Thyroid gland (tissue), 4 donors: ENCODE measurements around the gene S1PR4. TPM values are rescaled to one million over a fixed set of nuclear protein-coding genes. Genes with fewer than 3 reads are reported as not detected.

Experiments used
- DNase-seq, 2 donors: peaks; one replicate each; pipeline ENCODE4 v3.0.0-alpha.2; 2019
- H3K27ac ChIP-seq, 3 donors: fragments of 200-600 bp; sonication (generic); 1 replicate in 2 of 3; 2 replicates in 1 of 3; pipeline ENCODE4 v1.5.1; 2016 to 2019; ENCODE audit warnings: mild to moderate bottlenecking in 1 of 3, moderate library complexity in 1 of 3
- H3K27me3 ChIP-seq: fragments of 200-600 bp; sonication (generic); one replicate; pipeline ENCODE4 v1.5.1; 2019
- H3K36me3 ChIP-seq, 2 donors: fragments of 200-600 bp; sonication (generic); one replicate each; pipeline ENCODE4 v1.5.1; 2016 to 2019
- H3K4me1 ChIP-seq, 2 donors: fragments of 200-600 bp; sonication (generic); one replicate each; pipeline ENCODE4 v1.5.1; 2017 to 2019
- H3K4me3 ChIP-seq, 3 donors: fragments of 200-600 bp; sonication (generic); replicated peaks in 1 of 3; 1 replicate in 2 of 3; 2 replicates in 1 of 3; pipeline ENCODE4 v1.5.1; 2016; ENCODE audit warnings: mild to moderate bottlenecking in 1 of 3
- H3K9me3 ChIP-seq: fragments of 200-600 bp; sonication (generic); one replicate; pipeline ENCODE4 v1.5.1; 2017
- POLR2A ChIP-seq, 2 donors: fragments of 450-650 bp; IDR thresholded peaks; one replicate each; pipeline ENCODE4 v1.6.1; 2017; ENCODE audit warnings: antibody characterized with exemption in 2 of 2, mild to moderate bottlenecking in 2 of 2, moderate library complexity in 1 of 2
- WGBS, 2 donors: methylation state at CpG; one replicate each; pipeline ENCODE4 v1.1.5; 2017; 5-methylcytosine and 5-hydroxymethylcytosine counted together
- intact Hi-C: fragments of 100-400 bp; cut with DNase I; formaldehyde crosslinking; loops from one replicate; pipeline ENCODE4 v1.15.1; 2023
- total RNA-seq, 4 donors: library from RNA; depleted of rRNA; stranded (reverse); fragments of >200 nt; gene quantifications; one replicate each; pipeline ENCODE4 v1.2.3, GENCODE V29; 2016
- TF ChIP-seq, protein P1 (sequence below), 6 experiments: fragments of 200-600 bp in 3 of 6; fragments of 450-650 bp in 3 of 6; sonication (generic) in 3 of 6; IDR thresholded peaks; one replicate each; pipeline ENCODE4 v1.5.1; 2016 to 2019; ENCODE audit warnings: antibody characterized with exemption in 6 of 6, mild to moderate bottlenecking in 2 of 6, inconsistent platforms in 1 of 6, moderate library complexity in 1 of 6

The S1PR4 gene
- total RNA-seq, 4 donors from 2014 or later: 2.1 to 5.4 (median 3.4) TPM

DNA sequence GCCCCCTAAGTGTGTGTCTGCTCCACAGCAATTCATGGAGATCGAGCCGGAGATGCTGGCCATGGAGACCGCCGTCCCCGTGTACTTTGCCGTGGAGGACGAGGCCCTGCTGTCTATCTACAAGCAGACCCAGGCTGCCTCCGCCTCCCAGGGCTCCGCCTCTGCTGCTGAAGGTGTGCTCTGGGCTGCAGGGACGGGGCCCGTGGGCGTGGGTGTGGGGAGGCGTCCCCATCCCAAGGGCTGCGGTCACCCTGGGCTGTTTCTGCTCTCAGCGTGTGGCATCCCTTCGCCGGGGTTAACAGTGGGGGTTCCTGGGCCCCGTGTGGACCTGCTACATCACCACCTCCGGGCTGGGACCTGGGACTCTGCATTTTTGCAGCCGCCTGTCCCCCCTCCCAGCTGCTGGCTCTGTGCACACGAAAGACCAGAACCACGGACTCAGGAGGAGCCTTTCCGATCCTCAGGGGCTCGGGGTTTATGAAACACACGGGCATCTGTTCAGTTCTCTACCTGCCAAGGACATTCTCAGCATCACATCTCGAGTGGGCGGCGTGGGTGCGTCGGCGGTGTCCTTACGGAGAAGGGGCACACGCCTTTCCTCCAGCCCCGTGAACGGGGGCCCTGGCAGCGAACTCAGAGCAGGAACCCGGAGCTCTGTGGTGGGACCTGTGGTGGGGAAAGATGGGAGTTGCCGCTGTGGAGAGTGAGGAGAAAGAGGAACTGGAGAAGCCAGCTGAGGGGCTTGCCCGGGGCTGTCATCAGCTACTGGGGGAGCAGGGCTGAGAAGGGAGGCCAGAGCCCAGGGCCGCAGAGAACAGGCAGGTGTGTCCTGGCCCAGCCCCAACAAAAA, 14.9 kb downstream of the S1PR4 start:
- no peak overlapping the region for H3K27ac ChIP-seq
- intact Hi-C loops: no loop called here
- 91 to 92% methylated on average over 28 of the region's 40 CpGs for WGBS, 2 donors
- DNase-seq: no peak
- no peaks in the 10 kb centered on the region for H3K9me3 ChIP-seq
- no peaks in the 10 kb centered on the region for H3K36me3 ChIP-seq
- no peaks in the 10 kb centered on the region for H3K4me1 ChIP-seq
- no peaks in the 10 kb centered on the region for H3K27me3 ChIP-seq
- TF ChIP-seq, protein P1, sequence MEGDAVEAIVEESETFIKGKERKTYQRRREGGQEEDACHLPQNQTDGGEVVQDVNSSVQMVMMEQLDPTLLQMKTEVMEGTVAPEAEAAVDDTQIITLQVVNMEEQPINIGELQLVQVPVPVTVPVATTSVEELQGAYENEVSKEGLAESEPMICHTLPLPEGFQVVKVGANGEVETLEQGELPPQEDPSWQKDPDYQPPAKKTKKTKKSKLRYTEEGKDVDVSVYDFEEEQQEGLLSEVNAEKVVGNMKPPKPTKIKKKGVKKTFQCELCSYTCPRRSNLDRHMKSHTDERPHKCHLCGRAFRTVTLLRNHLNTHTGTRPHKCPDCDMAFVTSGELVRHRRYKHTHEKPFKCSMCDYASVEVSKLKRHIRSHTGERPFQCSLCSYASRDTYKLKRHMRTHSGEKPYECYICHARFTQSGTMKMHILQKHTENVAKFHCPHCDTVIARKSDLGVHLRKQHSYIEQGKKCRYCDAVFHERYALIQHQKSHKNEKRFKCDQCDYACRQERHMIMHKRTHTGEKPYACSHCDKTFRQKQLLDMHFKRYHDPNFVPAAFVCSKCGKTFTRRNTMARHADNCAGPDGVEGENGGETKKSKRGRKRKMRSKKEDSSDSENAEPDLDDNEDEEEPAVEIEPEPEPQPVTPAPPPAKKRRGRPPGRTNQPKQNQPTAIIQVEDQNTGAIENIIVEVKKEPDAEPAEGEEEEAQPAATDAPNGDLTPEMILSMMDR (IDR thresholded peaks at IDR 0.05): no peak
- no peak for TF ChIP-seq POLR2A (IDR thresholded peaks at IDR 0.05)
- no peak overlapping the region for H3K4me3 ChIP-seq

DNA sequence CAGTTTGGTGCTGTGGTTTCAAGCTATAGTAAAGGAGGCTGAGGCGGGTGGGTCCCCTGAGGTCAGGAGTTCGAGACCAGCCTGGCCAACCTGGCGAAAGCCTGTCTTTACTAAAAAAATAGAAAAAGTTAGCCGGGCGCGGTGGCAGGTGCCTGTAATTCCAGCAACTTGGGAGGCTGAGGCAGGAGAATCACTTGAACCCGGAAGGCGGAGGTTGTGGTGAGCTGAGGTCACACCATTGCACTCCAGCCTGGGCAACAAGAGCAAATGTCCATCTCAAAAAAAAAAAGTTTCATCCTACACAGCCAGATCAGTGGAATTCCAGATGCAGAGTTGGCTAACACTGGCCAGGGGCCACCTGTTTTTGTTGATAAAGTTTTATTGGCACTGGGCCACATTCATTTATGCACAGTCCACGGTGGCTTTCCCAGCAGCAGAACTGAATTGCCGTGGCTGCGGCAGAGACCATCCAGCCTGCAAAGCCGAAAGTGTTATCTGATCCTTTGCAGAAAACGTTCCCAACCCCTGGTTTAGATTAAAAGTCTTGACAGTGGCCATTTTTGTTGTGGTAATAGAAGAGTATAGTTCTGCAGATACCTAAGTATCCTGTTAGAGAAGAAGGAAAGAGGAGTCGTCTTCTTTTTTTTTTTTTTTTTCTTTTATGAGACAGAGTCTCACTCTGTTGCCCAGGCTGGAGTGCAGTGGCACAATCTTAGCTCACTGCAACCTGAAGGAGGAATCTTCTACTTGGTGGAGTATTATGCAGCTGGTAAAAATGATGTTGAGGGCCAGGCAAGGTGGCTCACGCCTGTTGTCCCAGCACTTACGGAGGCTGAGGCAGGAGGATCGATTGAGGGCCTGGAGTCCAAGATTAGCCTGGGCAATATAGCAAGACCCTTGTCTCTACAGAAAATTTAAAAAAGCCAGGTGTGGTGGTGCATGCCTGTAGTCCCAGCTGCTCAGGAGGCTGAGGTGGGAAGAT, 15.8 kb downstream of the S1PR4 start:
- no peaks in the 10 kb centered on the region for H3K27me3 ChIP-seq
- 92 to 93% methylated on average over 17 of the region's 17 CpGs for WGBS, 2 donors
- no peak for DNase-seq
- no peak for TF ChIP-seq POLR2A (IDR thresholded peaks at IDR 0.05)
- TF ChIP-seq, protein P1 (IDR thresholded peaks at IDR 0.05): no peak
- intact Hi-C loops: no loop called here
- no peak overlapping the region for H3K4me3 ChIP-seq
- H3K4me1 ChIP-seq: no peaks in the 10 kb centered on the region
- H3K9me3 ChIP-seq: no peaks in the 10 kb centered on the region
- H3K27ac ChIP-seq: no peak overlapping the region
- peaks cover 0 to 3% of the 10 kb centered on the region in 2 donors for H3K36me3 ChIP-seq

DNA sequence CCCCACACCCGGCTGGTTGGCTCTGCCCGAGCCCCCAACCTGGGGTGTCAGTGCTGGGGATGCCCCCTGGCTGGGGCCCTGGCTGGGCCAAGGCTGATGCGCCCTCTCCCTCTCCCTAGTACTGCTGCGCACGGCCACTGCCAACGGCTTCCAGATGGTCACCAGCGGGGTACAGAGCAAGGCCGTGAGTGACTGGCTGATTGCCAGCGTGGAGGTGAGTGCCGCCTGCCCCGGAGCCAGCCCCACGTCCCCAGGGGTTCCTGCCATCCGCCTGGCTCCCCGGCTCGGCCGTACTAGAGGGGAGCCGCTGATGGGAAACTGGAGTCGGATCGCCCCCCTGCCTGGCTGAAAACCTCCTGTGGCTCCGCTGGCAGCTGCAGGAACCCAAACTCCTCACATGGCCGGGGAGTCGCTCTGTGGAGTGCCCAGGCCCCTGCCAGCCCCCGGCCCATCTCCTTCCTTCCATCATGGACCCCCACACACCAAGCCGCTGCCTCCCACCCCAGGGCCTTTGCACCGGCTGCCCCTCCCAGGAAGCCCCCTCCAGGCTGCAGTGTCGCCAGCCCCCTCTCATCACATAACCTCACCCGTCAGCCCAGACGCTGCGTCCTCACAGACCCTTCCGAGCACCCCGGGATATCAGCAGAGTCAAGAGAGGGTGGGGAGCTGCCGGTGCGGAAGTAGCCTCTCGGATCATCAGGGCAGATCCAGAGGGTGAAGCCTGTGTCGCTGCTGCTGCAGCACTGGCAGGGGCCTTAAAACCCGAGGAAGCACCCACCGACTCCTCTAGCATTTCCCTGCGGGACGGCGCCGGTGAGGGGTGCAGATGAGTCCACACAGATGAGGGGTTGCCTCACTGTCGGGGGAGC, 17.7 kb downstream of the S1PR4 start:
- no peaks in the 10 kb centered on the region for H3K9me3 ChIP-seq
- no peak overlapping the region for H3K4me3 ChIP-seq
- no peaks in the 10 kb centered on the region for H3K4me1 ChIP-seq
- no peak overlapping the region for H3K27ac ChIP-seq
- 91 to 98% methylated on average over 20 to 37 of the region's 42 CpGs for WGBS, 2 donors
- intact Hi-C loops: no loop called here
- no peak for DNase-seq
- no peaks in the 10 kb centered on the region for H3K27me3 ChIP-seq
- no peak for TF ChIP-seq POLR2A (IDR thresholded peaks at IDR 0.05)
- TF ChIP-seq, protein P1 (IDR thresholded peaks at IDR 0.05): no peak
- peaks cover 0 to 3% of the 10 kb centered on the region in 2 donors for H3K36me3 ChIP-seq

DNA sequence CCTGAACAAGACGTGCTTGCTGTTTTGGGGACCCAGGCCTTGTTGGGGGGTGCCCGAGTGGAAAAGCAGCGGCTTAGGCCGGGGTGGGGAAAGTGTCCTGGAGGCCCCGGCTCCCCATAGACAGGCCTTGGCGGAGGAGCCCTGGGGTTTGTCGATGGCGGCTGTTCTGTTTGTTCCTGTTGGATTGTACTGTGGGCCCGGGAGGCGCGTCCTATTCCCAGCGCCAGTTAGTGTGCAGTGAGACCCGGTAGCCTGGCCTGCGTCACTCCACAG, 18.3 kb downstream of the S1PR4 start:
- no peak for TF ChIP-seq POLR2A (IDR thresholded peaks at IDR 0.05)
- TF ChIP-seq, protein P1 (IDR thresholded peaks at IDR 0.05): no peak
- Histone ChIP-seq H3K27me3 (no peaks in the 10 kb centered on the region), H3K4me3 (no peak overlapping the region), H3K27ac (no peak overlapping the region), H3K36me3 (peaks cover 0 to 3% of the 10 kb centered on the region in 2 donors), H3K9me3 (no peaks in the 10 kb centered on the region), H3K4me1 (no peaks in the 10 kb centered on the region)
- intact Hi-C loops: no loop called here
- 95 to 96% methylated on average over 7 to 13 of the region's 14 CpGs for WGBS, 2 donors
- no peak for DNase-seq
